ENCODE data around the gene SLC19A3. TPM values are rescaled to one million over a fixed set of nuclear protein-coding genes. Genes with fewer than 3 reads are reported as not detected.

SLC19A3 gene
- total RNA-seq, 2 donors from 2014 or later, result not detected

DNA sequence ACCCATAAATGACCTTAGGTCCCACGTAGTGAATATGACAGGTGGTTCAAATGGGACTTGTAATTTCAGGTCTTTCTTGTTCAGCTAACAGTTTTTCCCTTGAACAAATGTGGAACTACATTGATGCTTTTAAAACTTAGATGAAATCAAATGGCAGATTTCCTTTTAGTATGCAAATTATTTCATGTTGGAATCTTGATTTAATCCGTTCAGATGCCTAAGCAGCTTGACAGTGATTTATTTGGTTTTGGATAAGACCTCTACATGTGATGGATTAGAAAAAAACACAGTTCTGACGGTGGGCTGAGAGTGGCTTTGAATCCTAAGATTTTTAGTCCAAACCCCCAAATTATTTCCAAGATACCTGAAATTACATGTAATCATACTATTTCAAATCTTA is 83.6 kb downstream of the SLC19A3 start:
- DNase-seq (ENCODE audit: low spot score), result no peak
- H3K4me3 Mint-ChIP-seq, result no peak overlapping the region
- H3K9me3 Mint-ChIP-seq, result no peaks in the 10 kb centered on the region
- H3K4me1 Mint-ChIP-seq (ENCODE audit: low read depth in 2 of 2), result no peaks in the 10 kb centered on the region
- ATAC-seq, result no peak
- peaks cover 5 to 16% of the 10 kb centered on the region in 2 donors for H3K27me3 Mint-ChIP-seq
- no peak overlapping the region for H3K27ac Mint-ChIP-seq
- H3K36me3 Mint-ChIP-seq, result no peaks in the 10 kb centered on the region

Other genes with a start within 250 kb of the SLC19A3 start
- 10 to 100 TPM; 65.9 to 78.8 TPM for gene AGFG1, start 245.9 kb downstream of the SLC19A3 start, total RNA-seq
- not detected for gene SCYGR2, start 119.1 kb downstream of the SLC19A3 start, total RNA-seq
- not detected for gene SCYGR3, start 103.2 kb downstream of the SLC19A3 start, total RNA-seq
- gene SCYGR4, start 100.5 kb downstream of the SLC19A3 start, total RNA-seq, result not detected
- gene SCYGR5, start 51.2 kb downstream of the SLC19A3 start, total RNA-seq, result not detected
- gene SCYGR6, start 6.7 kb upstream of the SLC19A3 start, total RNA-seq, result not detected
- not detected for gene SCYGR7, start 10.3 kb upstream of the SLC19A3 start, total RNA-seq
- not detected for gene SCYGR8, start 27.9 kb upstream of the SLC19A3 start, total RNA-seq
- not detected for gene CCL20, start 95.8 kb upstream of the SLC19A3 start, total RNA-seq
- not detected for gene DAW1, start 153.6 kb upstream of the SLC19A3 start, total RNA-seq